ENCODE results near the gene GLP1R. TPM values are rescaled to one million over a fixed set of nuclear protein-coding genes. Genes with fewer than 3 reads are reported as not detected.

GLP1R gene
- total RNA-seq, 3 donors from 2014 or later = 0.09 to 0.14 TPM; not detected in 1

- ATAC-seq (no peak), DNase-seq (no peak)
- TF ChIP-seq CTCF (IDR thresholded peaks at IDR 0.05) = no peak
- Histone ChIP-seq H3K36me3 (ENCODE audit: low read depth) (no peaks in the 10 kb centered on the region), H3K4me3 (no peak overlapping the region), H3K9me3 (no peaks in the 10 kb centered on the region), H3K4me1 (ENCODE audit: low read depth) (no peaks in the 10 kb centered on the region)
- intact Hi-C loops (cut with DNase I, micrococcal nuclease) = no loop called here
Measured at GRCh38 chr6:39044181-39044580, 4.4 kb upstream of the GLP1R start.

DNA sequence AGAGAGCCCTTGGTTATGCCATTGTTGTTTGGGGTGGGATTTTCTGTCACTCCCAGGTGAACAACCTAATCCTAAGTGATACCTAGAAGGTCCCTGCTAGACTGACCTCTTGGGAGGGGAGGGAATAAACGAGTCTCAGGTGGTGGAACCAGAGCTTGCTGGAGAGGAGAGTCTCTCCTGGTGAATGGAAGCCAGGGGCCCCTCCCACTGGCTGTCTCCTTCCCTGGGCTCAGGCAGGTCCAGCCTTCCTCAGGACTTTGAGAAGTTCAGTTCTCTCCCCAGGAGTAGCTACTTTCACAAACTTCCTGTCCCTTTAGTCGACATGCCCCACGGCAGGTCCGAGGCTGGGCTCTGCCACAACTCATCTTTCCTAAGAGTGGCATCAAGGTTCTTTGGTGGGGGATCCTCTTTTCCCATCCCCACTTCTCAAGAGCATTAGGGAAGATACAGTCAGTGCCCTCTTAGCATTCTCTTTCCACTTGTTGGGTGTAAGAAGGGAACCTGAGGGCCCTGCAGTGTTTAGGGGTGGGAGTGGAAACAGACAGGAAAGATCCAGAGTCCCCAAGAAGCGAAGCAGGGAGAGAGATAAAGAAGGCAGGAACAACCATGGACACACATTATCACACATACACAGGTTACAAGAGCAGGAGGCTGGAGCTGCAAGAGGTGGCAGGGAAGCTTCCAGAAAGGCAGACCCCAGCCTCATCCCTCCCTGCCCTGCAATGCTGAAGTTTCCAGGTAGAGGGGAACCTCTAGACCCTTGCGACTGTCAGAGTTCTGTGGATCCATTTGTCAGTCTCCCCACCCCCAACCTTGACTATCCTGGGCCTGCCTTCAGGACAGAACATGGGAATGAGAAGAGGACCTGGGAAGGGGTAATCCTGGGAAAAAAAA is 900 bp upstream of the GLP1R start:
- ATAC-seq (no peak), DNase-seq (no peak)
- H3K4me3 ChIP-seq = no peak overlapping the region
- H3K36me3 ChIP-seq (ENCODE audit: low read depth) = no peaks in the 10 kb centered on the region
- TF ChIP-seq CTCF (IDR thresholded peaks at IDR 0.05) = no peak
- H3K4me1 ChIP-seq (ENCODE audit: low read depth) = no peaks in the 10 kb centered on the region
- intact Hi-C loops (cut with DNase I, micrococcal nuclease) = no loop called here
- no peaks in the 10 kb centered on the region for H3K9me3 ChIP-seq

DNA sequence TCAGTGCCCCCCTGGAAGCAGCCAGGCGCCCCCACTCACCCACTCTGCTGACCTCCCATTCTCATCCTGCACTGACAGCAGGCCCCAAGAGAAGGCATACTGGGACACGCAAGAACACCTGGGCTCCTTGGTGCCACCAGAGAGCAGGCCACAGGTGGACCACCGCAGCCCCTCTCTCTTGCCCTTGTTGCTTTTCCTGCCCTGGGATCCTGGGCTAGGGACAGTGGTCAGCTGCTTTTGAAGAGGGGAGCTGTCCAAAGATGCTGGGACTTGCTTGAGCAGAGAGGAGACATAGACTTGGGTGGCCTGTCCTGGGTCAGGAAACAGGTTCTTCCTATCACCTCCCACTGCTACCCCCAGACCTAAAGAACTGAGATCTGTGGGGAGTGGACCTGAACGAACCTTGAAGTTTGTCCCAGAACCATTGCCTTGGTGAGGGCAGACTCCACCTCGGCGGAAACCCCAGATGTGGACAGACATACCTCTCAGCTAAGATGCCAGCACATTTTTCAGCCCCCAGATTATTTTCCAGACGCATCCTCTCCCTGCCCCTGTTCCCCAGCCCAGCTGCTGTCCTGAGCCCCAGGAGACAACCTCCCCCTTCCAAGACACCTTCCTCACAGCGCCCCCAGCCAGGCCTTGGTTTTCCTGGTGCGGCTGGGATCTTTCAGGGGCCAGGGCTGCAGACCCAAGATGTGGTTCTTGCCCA is 1.1 kb downstream of the GLP1R start:
- no peak for DNase-seq
- no peak for TF ChIP-seq CTCF (IDR thresholded peaks at IDR 0.05)
- ATAC-seq = no peak
- Histone ChIP-seq H3K9me3 (no peaks in the 10 kb centered on the region), H3K4me1 (ENCODE audit: low read depth) (peaks cover 11% of the 10 kb centered on the region), H3K36me3 (ENCODE audit: low read depth) (no peaks in the 10 kb centered on the region), H3K4me3 (no peak overlapping the region)
- intact Hi-C loops (cut with DNase I, micrococcal nuclease) = no loop called here

GRCh38 chr6:39050453-39051112 is 2.0 kb downstream of the GLP1R start:
- H3K9me3 ChIP-seq = no peaks in the 10 kb centered on the region
- intact Hi-C loops (cut with DNase I, micrococcal nuclease) = no loop called here
- no peaks in the 10 kb centered on the region for H3K36me3 ChIP-seq (ENCODE audit: low read depth)
- H3K4me1 ChIP-seq (ENCODE audit: low read depth) = peaks cover 11% of the 10 kb centered on the region
- no peak for TF ChIP-seq CTCF (IDR thresholded peaks at IDR 0.05)
- ATAC-seq (no peak), DNase-seq (no peak)
- H3K4me3 ChIP-seq = no peak overlapping the region

DNA sequence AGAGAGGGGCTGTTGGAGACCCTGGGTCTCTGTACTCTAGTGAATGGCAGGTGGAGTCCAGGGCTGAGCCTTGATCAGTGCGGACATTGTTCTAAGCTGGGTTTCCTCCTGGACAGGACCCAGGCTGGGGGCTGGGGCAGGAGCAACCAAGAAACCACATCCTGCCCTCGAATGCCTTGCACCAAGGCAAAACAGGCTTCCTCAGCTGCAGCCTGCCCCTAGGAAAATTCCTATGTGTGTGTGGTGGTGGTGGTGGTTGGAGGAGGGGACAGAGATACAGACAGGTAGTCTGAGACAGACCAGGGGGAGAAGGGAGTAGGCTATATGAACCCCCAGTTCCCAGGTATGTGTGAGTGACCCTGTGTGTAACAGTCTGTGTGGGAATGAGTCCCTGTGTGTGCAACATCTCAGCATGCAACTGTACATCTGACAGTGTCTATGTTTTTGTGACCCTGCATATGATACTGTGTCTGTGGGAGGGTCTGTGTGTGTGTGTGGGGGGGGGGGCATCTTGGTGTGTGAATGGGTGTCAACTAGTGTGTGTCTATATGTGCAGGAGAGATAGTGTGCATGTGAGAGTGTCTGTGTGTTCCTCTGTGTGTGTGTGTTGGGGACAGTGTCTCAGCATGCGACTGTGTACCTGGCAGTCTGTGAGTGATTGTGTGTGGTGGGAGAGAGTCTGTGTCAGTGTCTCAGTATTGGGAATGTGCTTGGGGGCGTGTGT is 3.0 kb downstream of the GLP1R start:
- intact Hi-C loops (cut with DNase I, micrococcal nuclease) = no loop called here
- ATAC-seq (no peak), DNase-seq (no peak)
- no peaks in the 10 kb centered on the region for H3K36me3 ChIP-seq (ENCODE audit: low read depth)
- H3K4me1 ChIP-seq (ENCODE audit: low read depth) = peaks cover 11% of the 10 kb centered on the region
- TF ChIP-seq CTCF (IDR thresholded peaks at IDR 0.05) = no peak
- no peak overlapping the region for H3K4me3 ChIP-seq
- no peaks in the 10 kb centered on the region for H3K9me3 ChIP-seq
